Smooth muscle cell (in vitro differentiated cells): ENCODE results near the gene CD96. TPM values are rescaled to one million over a fixed set of nuclear protein-coding genes. Genes with fewer than 3 reads are reported as not detected.
"Not testable (repeated sequence)": the region's sequence is repeated elsewhere in the genome, so short reads cannot be mapped to it uniquely, and the experiment has no call there.

Source experiments
- DNase-seq: peaks from one replicate; lab custom pipeline; 2025; ENCODE audit not compliant: unreplicated experiment; lab: John Stamatoyannopoulos, UW
- H2AFZ ChIP-seq: fragments of 200-600 bp; sonication (generic); 2 replicates; pipeline ENCODE4 v1.6.0; 2016; ENCODE audit warnings: antibody characterized with exemption, low read depth, mild to moderate bottlenecking
- H3F3A ChIP-seq: fragments of 200-600 bp; sonication (generic); 2 replicates; pipeline ENCODE4 v1.6.0; 2017; ENCODE audit warnings: antibody characterized with exemption, low read depth
- H3K27ac ChIP-seq: fragments of 200-600 bp; sonication (generic); 2 replicates; pipeline ENCODE4 v1.5.1; 2016; ENCODE audit warnings: low read depth, mild to moderate bottlenecking
- H3K27me3 ChIP-seq: fragments of 200-600 bp; sonication (generic); 2 replicates; pipeline ENCODE4 v1.6.1; 2016; ENCODE audit warnings: low read depth, mild to moderate bottlenecking
- H3K36me3 ChIP-seq: fragments of 200-600 bp; sonication (generic); 2 replicates; pipeline ENCODE4 v1.5.1; 2016; ENCODE audit warnings: low read depth
- H3K4me1 ChIP-seq: fragments of 200-600 bp; sonication (generic); 2 replicates; pipeline ENCODE4 v1.5.1; 2016; ENCODE audit warnings: low read depth
- H3K4me2 ChIP-seq: fragments of 200-600 bp; sonication (generic); 2 replicates; pipeline ENCODE4 v1.6.0; 2016; ENCODE audit warnings: mild to moderate bottlenecking
- H3K4me3 ChIP-seq: fragments of 200-600 bp; sonication (generic); 2 replicates; pipeline ENCODE4 v1.5.1; 2016; ENCODE audit warnings: mild to moderate bottlenecking
- H3K79me2 ChIP-seq: fragments of 200-600 bp; sonication (generic); 2 replicates; pipeline ENCODE4 v1.6.0; 2016; ENCODE audit warnings: low read depth, mild to moderate bottlenecking
- H3K9ac ChIP-seq: fragments of 200-600 bp; sonication (generic); 2 replicates; pipeline ENCODE4 v1.6.0; 2016; ENCODE audit warnings: low read depth
- H3K9me3 ChIP-seq: fragments of 200-600 bp; sonication (generic); replicated peaks from 2 replicates; pipeline ENCODE4 v1.5.1; 2016; ENCODE audit warnings: low read depth
- H4K20me1 ChIP-seq: fragments of 200-600 bp; sonication (generic); 2 replicates; pipeline ENCODE4 v1.6.0; 2016; ENCODE audit warnings: low read depth
- CTCF ChIP-seq: fragments of 200-600 bp; sonication (generic); IDR thresholded peaks from 2 replicates; pipeline ENCODE4 v1.5.1; 2017; ENCODE audit warnings: borderline replicate concordance, mild to moderate bottlenecking, antibody characterized with exemption; ENCODE audit not compliant: insufficient read depth, poor library complexity, severe bottlenecking
- WGBS: methylation state at CpG from one replicate; pipeline ENCODE4 v1.1.7; 2016; ENCODE audit warnings: low lambda C conversion rate; 5-methylcytosine and 5-hydroxymethylcytosine counted together
- polyA plus RNA-seq: library from polyadenylated mRNA; unstranded; fragments of >200 nt; fragmentation: Nextera tagmentation; extraction: Ambion mirVana; gene quantifications from 2 replicates; pipeline ENCODE4 v1.2.1, GENCODE V29; 2016
- total RNA-seq: library from RNA; depleted of rRNA; stranded (reverse); fragments of >200 nt; gene quantifications from 2 replicates; pipeline ENCODE4 v1.2.3, GENCODE V29; 2014

The CD96 gene
- total and polyA plus RNA-seq, 2 experiments from 2014 or later, result 0.09 to 0.46 TPM

DNA sequence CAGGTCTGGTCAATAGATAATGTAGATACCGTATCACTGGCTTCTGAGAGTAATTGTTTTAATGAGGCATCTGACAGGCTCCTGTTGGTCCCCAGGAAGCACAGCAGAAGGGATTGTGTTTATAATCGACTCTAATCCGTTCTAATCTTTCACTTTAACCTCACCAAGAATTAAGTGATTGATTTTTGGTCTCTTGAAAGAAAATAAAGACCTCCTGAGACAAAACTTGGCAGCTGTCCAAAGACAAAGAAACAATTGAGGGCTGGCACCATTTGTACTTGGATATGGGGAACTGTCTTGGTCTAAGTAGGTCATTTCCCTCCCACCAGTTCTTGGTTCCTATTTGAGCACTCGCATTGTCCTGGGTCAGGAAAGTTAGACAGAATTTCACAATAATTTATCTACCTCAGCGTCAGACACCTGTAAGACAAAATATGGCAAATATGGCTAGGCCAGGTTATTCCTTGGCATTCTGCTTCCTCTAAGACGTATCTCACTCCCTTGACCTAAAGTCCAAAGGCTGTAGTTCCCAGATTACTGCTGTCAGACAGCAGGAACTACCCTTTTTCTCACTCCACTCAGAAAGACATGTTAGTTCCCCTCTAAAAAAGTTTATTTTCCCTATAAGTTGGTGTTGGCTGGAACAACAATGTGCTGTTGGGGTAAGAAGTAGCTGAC, 22.7 kb upstream of the CD96 start:
- Histone ChIP-seq H3K4me1 (peaks cover 13% of the 10 kb centered on the region), H3K27ac (no peak overlapping the region), H3K9me3 (no peaks in the 10 kb centered on the region), H4K20me1 (no peaks in the 10 kb centered on the region), H2AFZ (no peak overlapping the region), H3K4me2 (no peak overlapping the region), H3K27me3 (no peaks in the 10 kb centered on the region), H3K79me2 (no peaks in the 10 kb centered on the region), H3K36me3 (no peaks in the 10 kb centered on the region), H3K9ac (no peak overlapping the region), H3K4me3 (no peak overlapping the region), H3F3A (peaks cover 7% of the 10 kb centered on the region)
- no peak for DNase-seq
- WGBS, result 90% methylated on average over 6 of the region's 6 CpGs
- no peak for TF ChIP-seq CTCF

DNA sequence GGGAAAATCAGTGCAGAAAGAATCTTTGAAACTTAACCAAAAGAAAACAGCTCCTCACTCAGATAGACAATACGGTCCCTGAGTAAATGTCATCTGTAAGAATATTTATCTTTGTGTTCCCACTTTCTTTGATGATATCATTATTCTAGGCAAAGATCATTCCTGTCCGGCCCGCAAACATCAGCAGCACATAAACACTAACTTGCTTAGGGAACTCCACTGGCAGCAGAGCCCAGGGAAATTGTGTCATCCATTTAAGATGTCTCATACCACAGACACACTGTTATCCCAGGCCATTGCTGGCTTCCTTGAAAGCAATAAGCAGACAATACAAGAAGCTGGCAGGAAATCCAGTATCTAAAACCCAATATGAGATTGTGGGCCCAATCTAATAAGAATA, 20.1 kb upstream of the CD96 start:
- H3K4me1 ChIP-seq, result peaks cover 13% of the 10 kb centered on the region
- no peaks in the 10 kb centered on the region for H3K27me3 ChIP-seq
- H3K4me2 ChIP-seq, result peak overlapping the region; percentile 45
- no peak overlapping the region for H3K9ac ChIP-seq
- no peaks in the 10 kb centered on the region for H3K79me2 ChIP-seq
- H2AFZ ChIP-seq, result peak overlapping the region; percentile 15
- TF ChIP-seq CTCF, result no peak
- no peak overlapping the region for H3K4me3 ChIP-seq
- no peaks in the 10 kb centered on the region for H3K36me3 ChIP-seq
- H4K20me1 ChIP-seq, result no peaks in the 10 kb centered on the region
- peak overlapping the region; percentile 50 for H3K27ac ChIP-seq
- H3F3A ChIP-seq, result peaks cover 7% of the 10 kb centered on the region
- no peaks in the 10 kb centered on the region for H3K9me3 ChIP-seq
- 17% methylated on average over 3 of the region's 3 CpGs for WGBS
- DNase-seq, result no peak

- 100% methylated on average over 1 of the region's 1 CpG for WGBS
- not testable (repeated sequence) for DNase-seq, H3K9ac ChIP-seq, H3F3A ChIP-seq, H3K27me3 ChIP-seq, H4K20me1 ChIP-seq, H3K9me3 ChIP-seq, H3K36me3 ChIP-seq, H3K79me2 ChIP-seq, H3K4me2 ChIP-seq, H2AFZ ChIP-seq, H3K4me1 ChIP-seq, H3K4me3 ChIP-seq, H3K27ac ChIP-seq
Observed at GRCh38 chr3:111524486-111524885, 17.5 kb upstream of the CD96 start.

- 14% methylated on average over 4 of the region's 4 CpGs for WGBS
- Histone ChIP-seq H3K9ac (no peak overlapping the region), H4K20me1 (no peaks in the 10 kb centered on the region), H3K4me2 (peak overlapping the region; percentile 64), H3K79me2 (no peaks in the 10 kb centered on the region), H3K27me3 (no peaks in the 10 kb centered on the region), H3K4me3 (no peak overlapping the region), H3K9me3 (no peaks in the 10 kb centered on the region), H3K27ac (peak overlapping the region; percentile 48), H3K36me3 (no peaks in the 10 kb centered on the region), H2AFZ (no peak overlapping the region), H3F3A (peaks cover 9% of the 10 kb centered on the region), H3K4me1 (peaks cover 3% of the 10 kb centered on the region)
- TF ChIP-seq CTCF, result no peak
- DNase-seq, result no peak
Observed at GRCh38 chr3:111531446-111531845, 10.6 kb upstream of the CD96 start.
